ENCODE data around the gene LRCH4.

The LRCH4 gene

GRCh38 chr7:100602889-100603725 is 17.2 kb upstream of the LRCH4 start:
- peak overlapping the region; percentile 36 for H3K4me3 ChIP-seq (ENCODE audit: low read depth, low read length)
- H3K9ac ChIP-seq = no peak overlapping the region
- H2AFZ ChIP-seq = peak overlapping the region; percentile 72
- peak overlapping the region; percentile 8 for H3K27ac ChIP-seq
- no peaks in the 10 kb centered on the region for H3K27me3 ChIP-seq (ENCODE audit: control insufficient read depth, insufficient read depth, low read length)
- TF ChIP-seq CTCF (IDR thresholded peaks at IDR 0.05) = no peak
- no peaks in the 10 kb centered on the region for H3K36me3 ChIP-seq (ENCODE audit: control insufficient read depth, insufficient read depth, low read length)
- no peaks in the 10 kb centered on the region for H3K79me2 ChIP-seq
- no peaks in the 10 kb centered on the region for H3K4me1 ChIP-seq
- peak overlapping the region; percentile 59 for H3K4me2 ChIP-seq (ENCODE audit: low read length)
- H3K9me3 ChIP-seq (ENCODE audit: control insufficient read depth, low read length) = no peaks in the 10 kb centered on the region

DNA sequence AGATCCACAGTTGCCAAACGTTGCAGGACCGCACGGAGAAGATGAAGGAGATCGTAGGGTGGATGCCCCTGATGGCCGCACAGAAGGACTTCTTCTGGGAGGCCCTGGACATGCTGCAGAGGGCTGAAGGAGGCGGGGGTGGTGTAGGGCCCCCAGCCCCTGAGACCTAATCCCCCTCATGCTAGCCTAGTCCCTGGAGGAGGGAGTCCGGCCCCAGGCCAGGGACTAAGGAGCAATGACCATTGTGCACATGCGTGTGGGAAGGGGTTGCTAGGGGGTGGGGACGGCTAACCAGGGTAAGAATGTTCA is 14.8 kb upstream of the LRCH4 start:
- no peak overlapping the region for H3K27ac ChIP-seq
- no peak overlapping the region for H3K4me3 ChIP-seq (ENCODE audit: low read depth, low read length)
- H3K9ac ChIP-seq = no peak overlapping the region
- H3K4me2 ChIP-seq (ENCODE audit: low read length) = no peak overlapping the region
- no peaks in the 10 kb centered on the region for H3K27me3 ChIP-seq (ENCODE audit: control insufficient read depth, insufficient read depth, low read length)
- no peaks in the 10 kb centered on the region for H3K36me3 ChIP-seq (ENCODE audit: control insufficient read depth, insufficient read depth, low read length)
- no peak for TF ChIP-seq CTCF (IDR thresholded peaks at IDR 0.05)
- H3K4me1 ChIP-seq = no peaks in the 10 kb centered on the region
- no peaks in the 10 kb centered on the region for H3K9me3 ChIP-seq (ENCODE audit: control insufficient read depth, low read length)
- H3K79me2 ChIP-seq = no peaks in the 10 kb centered on the region
- no peak overlapping the region for H2AFZ ChIP-seq

DNA sequence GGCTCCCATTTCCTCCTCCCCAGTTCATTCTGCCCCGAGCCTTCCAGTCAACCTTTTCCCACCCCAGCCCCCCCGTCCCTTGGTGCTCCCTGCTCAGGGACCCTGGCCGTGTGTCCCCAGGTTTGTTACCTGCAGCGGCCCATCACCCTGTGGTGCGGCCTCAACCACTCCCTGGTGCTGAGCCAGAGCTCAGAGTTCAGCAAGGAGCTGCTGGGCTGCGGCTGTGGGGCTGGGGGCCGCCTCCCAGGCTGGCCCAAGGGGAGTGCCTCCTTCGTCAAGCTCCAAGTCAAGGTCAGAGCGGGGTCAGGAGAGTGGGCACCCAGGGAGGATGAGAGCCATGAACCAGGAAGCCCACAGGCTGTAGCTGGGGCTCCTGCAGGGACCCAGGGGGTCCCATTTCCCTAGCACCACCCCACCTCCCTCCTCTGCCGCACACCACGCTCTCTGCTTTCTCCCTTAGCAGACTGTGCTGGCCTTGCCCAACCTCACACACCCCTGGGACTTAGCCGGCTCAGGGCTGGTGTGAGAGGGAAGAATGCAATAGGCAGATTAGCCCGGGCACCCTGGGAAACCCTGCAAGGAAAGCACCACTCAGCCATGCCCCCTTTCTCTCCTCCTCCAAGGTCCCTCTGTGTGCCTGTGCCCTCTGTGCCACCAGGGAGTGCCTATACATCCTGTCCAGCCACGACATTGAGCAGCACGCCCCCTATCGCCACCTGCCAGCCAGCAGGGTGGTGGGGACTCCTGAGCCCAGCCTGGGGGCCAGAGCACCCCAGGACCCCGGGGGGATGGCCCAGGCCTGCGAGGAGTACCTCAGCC is 14.2 kb upstream of the LRCH4 start:
- TF ChIP-seq CTCF (IDR thresholded peaks at IDR 0.05) = no peak
- no peak overlapping the region for H3K9ac ChIP-seq
- H3K9me3 ChIP-seq (ENCODE audit: control insufficient read depth, low read length) = no peaks in the 10 kb centered on the region
- H2AFZ ChIP-seq = no peak overlapping the region
- no peak overlapping the region for H3K27ac ChIP-seq
- no peak overlapping the region for H3K4me2 ChIP-seq (ENCODE audit: low read length)
- H3K27me3 ChIP-seq (ENCODE audit: control insufficient read depth, insufficient read depth, low read length) = no peaks in the 10 kb centered on the region
- no peaks in the 10 kb centered on the region for H3K4me1 ChIP-seq
- H3K4me3 ChIP-seq (ENCODE audit: low read depth, low read length) = no peak overlapping the region
- H3K36me3 ChIP-seq (ENCODE audit: control insufficient read depth, insufficient read depth, low read length) = no peaks in the 10 kb centered on the region
- H3K79me2 ChIP-seq = no peaks in the 10 kb centered on the region

- H2AFZ ChIP-seq = no peak overlapping the region
- no peaks in the 10 kb centered on the region for H3K36me3 ChIP-seq (ENCODE audit: control insufficient read depth, insufficient read depth, low read length)
- H3K9me3 ChIP-seq (ENCODE audit: control insufficient read depth, low read length) = no peaks in the 10 kb centered on the region
- H3K4me3 ChIP-seq (ENCODE audit: low read depth, low read length) = no peak overlapping the region
- no peak overlapping the region for H3K9ac ChIP-seq
- H3K4me2 ChIP-seq (ENCODE audit: low read length) = no peak overlapping the region
- TF ChIP-seq CTCF (IDR thresholded peaks at IDR 0.05) = no peak
- H3K27me3 ChIP-seq (ENCODE audit: control insufficient read depth, insufficient read depth, low read length) = no peaks in the 10 kb centered on the region
- no peak overlapping the region for H3K27ac ChIP-seq
- H3K4me1 ChIP-seq = no peaks in the 10 kb centered on the region
- no peaks in the 10 kb centered on the region for H3K79me2 ChIP-seq
Measured at GRCh38 chr7:100598425-100598824, 12.5 kb upstream of the LRCH4 start.
